Lower leg skin (tissue), 3 donors: ENCODE measurements around the gene BABAM2.

Experiments used
- CTCF ChIP-seq, 3 donors: fragments of 450-650 bp; IDR thresholded peaks; one replicate each; pipeline ENCODE4 v1.5.1; 2016; ENCODE audit warnings: antibody characterized with exemption in 3 of 3, mild to moderate bottlenecking in 3 of 3, moderate library complexity in 2 of 3
- POLR2A ChIP-seq, 2 donors: fragments of 450-650 bp; IDR thresholded peaks; one replicate each; pipeline ENCODE4 v1.6.1; 2016 to 2017; ENCODE audit warnings: antibody characterized with exemption in 2 of 2, mild to moderate bottlenecking in 1 of 2, moderate library complexity in 1 of 2

GRCh38 chr2:28108143-28108542 is 217.6 kb downstream of the BABAM2 start:
- TF ChIP-seq CTCF (IDR thresholded peaks at IDR 0.05) (no peak), POLR2A (IDR thresholded peaks at IDR 0.05) (no peak)
